NB4 (cell line): ENCODE measurements around the gene TUBGCP5.

Experiments
- CTCF ChIP-seq: IDR thresholded peaks from one replicate; pipeline ENCODE4 v1.5.1; 2012; ENCODE audit warnings: low read depth, low read length
- MYC ChIP-seq: IDR thresholded peaks from 2 replicates; pipeline ENCODE4 v1.6.1; 2011; ENCODE audit warnings: low read depth, low read length
- POLR2A ChIP-seq: IDR thresholded peaks from 2 replicates; pipeline ENCODE4 v1.6.1; 2011; ENCODE audit warnings: mild to moderate bottlenecking; ENCODE audit not compliant: insufficient read length; ENCODE audit errors: extremely low read depth
- TF ChIP-seq, protein P1 (sequence below): IDR thresholded peaks from 2 replicates; pipeline ENCODE4 v1.6.1; 2011; ENCODE audit warnings: low read depth, low read length

DNA sequence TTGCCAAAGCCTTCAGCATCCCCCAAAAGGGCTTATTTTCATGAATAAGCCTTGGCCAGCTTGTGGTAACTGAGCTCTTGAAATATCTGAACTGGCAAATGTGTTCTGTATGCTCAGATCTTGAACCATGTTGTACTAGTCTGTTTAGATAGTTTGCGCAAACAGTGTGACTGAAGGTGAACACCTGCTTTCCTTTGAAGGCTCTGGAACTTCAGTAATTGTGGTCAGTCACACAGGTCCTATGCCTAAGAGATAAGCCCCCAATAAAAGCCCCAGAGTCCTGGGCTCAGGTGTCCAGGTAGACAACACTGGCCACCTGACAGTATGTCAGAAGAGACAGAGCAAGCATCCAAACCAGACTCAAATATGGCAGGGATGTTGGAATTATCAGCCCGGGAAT lies 5.4 kb downstream of the TUBGCP5 start:
- TF ChIP-seq POLR2A (no peak), CTCF (no peak), MYC (no peak)
- TF ChIP-seq, protein P1, sequence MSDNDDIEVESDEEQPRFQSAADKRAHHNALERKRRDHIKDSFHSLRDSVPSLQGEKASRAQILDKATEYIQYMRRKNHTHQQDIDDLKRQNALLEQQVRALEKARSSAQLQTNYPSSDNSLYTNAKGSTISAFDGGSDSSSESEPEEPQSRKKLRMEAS, result no peak
